H9 (cell line): ENCODE data around the gene DPF3. TPM values are rescaled to one million over a fixed set of nuclear protein-coding genes. Genes with fewer than 3 reads are reported as not detected.

ENCODE experiments used
- DNase-seq: peaks from one replicate; pipeline ENCODE4 v3.0.0-alpha.2; 2017
- H2AFZ ChIP-seq: one replicate; pipeline ENCODE4 v1.6.1; 2013; ENCODE audit warnings: mild to moderate bottlenecking, low read length, control low read depth, moderate library complexity
- H2AK5ac ChIP-seq: 2 replicates; pipeline ENCODE4 v1.6.1; 2013; ENCODE audit warnings: low read length, control low read depth, mixed read lengths; ENCODE audit not compliant: insufficient read length
- H2BK120ac ChIP-seq: one replicate; pipeline ENCODE4 v1.6.1; 2013; ENCODE audit warnings: low read depth, mild to moderate bottlenecking, low read length, control low read depth, inconsistent platforms; ENCODE audit not compliant: poor library complexity, severe bottlenecking
- H2BK12ac ChIP-seq: 2 replicates; pipeline ENCODE4 v1.6.1; 2013; ENCODE audit warnings: low read length, control low read depth, mixed read lengths, low read depth; ENCODE audit not compliant: insufficient read length
- H2BK15ac ChIP-seq: 2 replicates; pipeline ENCODE4 v1.6.1; 2013; ENCODE audit warnings: low read depth, low read length, control low read depth
- H2BK20ac ChIP-seq: one replicate; pipeline ENCODE4 v1.6.1; 2013; ENCODE audit warnings: low read depth, mild to moderate bottlenecking, low read length, control low read depth, inconsistent platforms; ENCODE audit not compliant: poor library complexity, severe bottlenecking
- H2BK5ac ChIP-seq: 2 replicates; pipeline ENCODE4 v1.6.1; 2013; ENCODE audit warnings: low read length, control low read depth, mixed read lengths; ENCODE audit not compliant: insufficient read length
- H3K14ac ChIP-seq: 2 replicates; pipeline ENCODE4 v1.6.1; 2013; ENCODE audit warnings: low read length, control low read depth; ENCODE audit not compliant: insufficient read depth
- H3K18ac ChIP-seq: 2 replicates; pipeline ENCODE4 v1.6.1; 2013; ENCODE audit warnings: low read depth, mild to moderate bottlenecking, mixed read lengths, low read length, control low read depth; ENCODE audit not compliant: insufficient read length
- H3K23ac ChIP-seq: 2 replicates; pipeline ENCODE4 v1.6.1; 2013; ENCODE audit warnings: low read length, control low read depth, mixed read lengths, low read depth; ENCODE audit not compliant: insufficient read length
- H3K23me2 ChIP-seq: 2 replicates; pipeline ENCODE4 v1.6.1; 2013; ENCODE audit warnings: low read depth, mild to moderate bottlenecking, mixed read lengths, low read length, control low read depth; ENCODE audit not compliant: insufficient read length, poor library complexity, severe bottlenecking
- H3K27ac ChIP-seq: 2 replicates; pipeline ENCODE4 v1.5.1; 2013; ENCODE audit warnings: low read length, control low read depth, mixed read lengths, low read depth; ENCODE audit not compliant: insufficient read length
- H3K27me3 ChIP-seq: 2 replicates; pipeline ENCODE4 v1.6.1; 2013; ENCODE audit warnings: low read length, control low read depth, inconsistent platforms; ENCODE audit not compliant: insufficient read depth
- H3K4ac ChIP-seq: 2 replicates; pipeline ENCODE4 v1.6.1; 2013; ENCODE audit warnings: low read depth, mild to moderate bottlenecking, control low read depth, inconsistent platforms, low read length, moderate library complexity
- H3K4me1 ChIP-seq: 2 replicates; pipeline ENCODE4 v1.6.1; 2013; ENCODE audit warnings: low read length, control low read depth, inconsistent platforms; ENCODE audit not compliant: insufficient read depth
- H3K4me2 ChIP-seq: 2 replicates; pipeline ENCODE4 v1.6.1; 2013; ENCODE audit warnings: low read length, control low read depth, mixed read lengths; ENCODE audit not compliant: insufficient read length, insufficient read depth
- H3K56ac ChIP-seq: 2 replicates; pipeline ENCODE4 v1.6.1; 2013; ENCODE audit warnings: low read depth, mild to moderate bottlenecking, mixed read lengths, low read length, control low read depth; ENCODE audit not compliant: insufficient read length
- H3K79me1 ChIP-seq: 2 replicates; pipeline ENCODE4 v1.6.1; 2013; ENCODE audit warnings: low read depth, mild to moderate bottlenecking, moderate library complexity, low read length, control low read depth, inconsistent platforms; ENCODE audit not compliant: insufficient read depth, poor library complexity, severe bottlenecking
- H3K79me2 ChIP-seq: 2 replicates; pipeline ENCODE4 v1.6.1; 2013; ENCODE audit warnings: low read length, control low read depth, inconsistent platforms; ENCODE audit not compliant: insufficient read depth
- H3K9ac ChIP-seq: 2 replicates; pipeline ENCODE4 v1.6.1; 2013; ENCODE audit warnings: low read length, control low read depth, mixed read lengths; ENCODE audit not compliant: insufficient read length; ENCODE audit errors: extremely low read depth
- H3K9me3 ChIP-seq: one replicate; pipeline ENCODE4 v1.6.1; 2013; ENCODE audit warnings: low read depth, low read length, inconsistent platforms; ENCODE audit not compliant: control insufficient read depth
- H3T11ph ChIP-seq: one replicate; pipeline ENCODE4 v1.6.1; 2013; ENCODE audit warnings: mild to moderate bottlenecking, low read length, control low read depth, inconsistent platforms
- H4K20me1 ChIP-seq: one replicate; pipeline ENCODE4 v1.6.1; 2013; ENCODE audit not compliant: control insufficient read depth, insufficient read length, insufficient read depth
- H4K5ac ChIP-seq: 2 replicates; pipeline ENCODE4 v1.6.1; 2013; ENCODE audit warnings: low read depth, mild to moderate bottlenecking, mixed read lengths, low read length, control low read depth; ENCODE audit not compliant: insufficient read length
- H4K8ac ChIP-seq: replicated peaks from 2 replicates; pipeline ENCODE4 v1.6.1; 2013; ENCODE audit warnings: low read length, control low read depth, mixed read lengths, low read depth; ENCODE audit not compliant: insufficient read length
- H4K91ac ChIP-seq: 2 replicates; pipeline ENCODE4 v1.6.1; 2013; ENCODE audit warnings: low read depth, mild to moderate bottlenecking, moderate library complexity, mixed read lengths, low read length, control low read depth; ENCODE audit not compliant: insufficient read length
- H3K27ac Mint-ChIP-seq, 3 experiments: 2 replicates in 2 of 3; 3 replicates in 1 of 3; pipeline ENCODE4 v1.8.0; 2020 to 2021; ENCODE audit warnings: mixed read lengths in 3 of 3, mild to moderate bottlenecking in 1 of 3, moderate library complexity in 1 of 3
- H3K27me3 Mint-ChIP-seq: 2 replicates; pipeline ENCODE4 v1.8.0; 2021; ENCODE audit warnings: low read depth, mild to moderate bottlenecking, moderate library complexity, mixed read lengths
- H3K36me3 Mint-ChIP-seq, 3 experiments: 2 replicates in 2 of 3; 3 replicates in 1 of 3; pipeline ENCODE4 v1.8.0; 2020 to 2021; ENCODE audit warnings: low read depth in 3 of 3, mixed read lengths in 3 of 3; ENCODE audit not compliant: insufficient read depth in 1 of 3
- H3K4me1 Mint-ChIP-seq, 2 experiments: 2 replicates each; pipeline ENCODE4 v1.8.0; 2020; ENCODE audit warnings: mixed read lengths in 2 of 2
- H3K4me3 Mint-ChIP-seq, 2 experiments: 2 replicates in 1 of 2; 3 replicates in 1 of 2; pipeline ENCODE4 v1.8.0; 2020 to 2021; ENCODE audit warnings: mild to moderate bottlenecking in 2 of 2, mixed read lengths in 2 of 2, moderate library complexity in 1 of 2
- H3K9me3 Mint-ChIP-seq, 2 experiments: 2 replicates in 1 of 2; 3 replicates in 1 of 2; pipeline ENCODE4 v1.8.0; 2020; ENCODE audit warnings: mild to moderate bottlenecking in 2 of 2, mixed read lengths in 2 of 2, moderate library complexity in 1 of 2
- CTCF ChIP-seq: fragments of 200-600 bp; sonication (generic); conservative IDR thresholded peaks from 3 replicates; pipeline ENCODE4 v1.8.0; 2021; ENCODE audit warnings: antibody characterized with exemption, mild to moderate bottlenecking
- WGBS: extraction: QIAGEN DNeasy Blood & Tissue Kit; methylation state at CpG from one replicate; pipeline ENCODE4 v1.1.7; 2013; ENCODE audit warnings: missing lambda C conversion rate, low lambda C conversion rate, mixed read lengths; ENCODE audit not compliant: insufficient read length; ENCODE audit errors: extremely low coverage; 5-methylcytosine and 5-hydroxymethylcytosine counted together
- total RNA-seq: library from RNA; stranded (reverse); gene quantifications from 2 replicates; pipeline ENCODE4 v1.2.1, GENCODE V29; 2021

DPF3 gene
- total RNA-seq, 1 experiment from 2014 or later, result not detected

DNA sequence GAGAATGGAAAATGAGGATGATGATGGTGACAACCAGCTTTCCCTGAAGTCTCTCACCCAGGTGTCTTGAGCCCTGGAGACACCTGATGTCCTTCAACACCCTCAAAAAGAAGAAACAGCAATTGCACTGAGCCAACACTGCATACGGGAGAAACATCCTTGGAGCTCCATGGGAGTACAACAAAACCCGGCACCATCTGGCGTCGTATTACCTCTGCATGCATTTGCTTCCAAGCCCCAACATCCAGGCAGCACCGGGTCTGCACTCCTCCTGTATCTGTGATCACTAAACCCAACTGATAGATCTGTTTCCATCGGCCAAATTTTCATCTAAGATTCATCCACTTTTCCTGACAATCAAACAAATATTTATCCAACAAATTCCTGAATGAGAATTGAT lies 249.9 kb downstream of the DPF3 start:
- 100% methylated on average over 1 of the region's 6 CpGs for WGBS
- TF ChIP-seq CTCF, result no peak
- Histone ChIP-seq H2AK5ac (no peak overlapping the region), H3K56ac (no peak overlapping the region), H2BK120ac (no peak overlapping the region), H3K18ac (no peak overlapping the region), H3K9me3 (no peaks in the 10 kb centered on the region), H4K91ac (no peak overlapping the region), H2BK20ac (no peak overlapping the region), H3K14ac (no peak overlapping the region), H3T11ph (no peak overlapping the region), H4K5ac (no peak overlapping the region), H3K79me2 (no peaks in the 10 kb centered on the region), H3K4me1 (no peaks in the 10 kb centered on the region), H2BK5ac (no peak overlapping the region), H3K4ac (no peak overlapping the region), H2AFZ (no peak overlapping the region), H3K9ac (no peak overlapping the region), H3K4me2 (no peak overlapping the region), H4K20me1 (no peaks in the 10 kb centered on the region), H3K79me1 (no peaks in the 10 kb centered on the region), H4K8ac (no peak overlapping the region), H2BK12ac (no peak overlapping the region), H3K27me3 (no peaks in the 10 kb centered on the region), H3K23me2 (no peaks in the 10 kb centered on the region), H3K23ac (no peak overlapping the region), H3K27ac (no peak overlapping the region), H2BK15ac (no peak overlapping the region)
- peaks cover 3 to 7% of the 10 kb centered on the region in 2 experiments; a peak in 3 of 5 replicates for H3K9me3 Mint-ChIP-seq
- peaks cover 6% of the 10 kb centered on the region; the same call in 1 of the 2 replicates for H3K27me3 Mint-ChIP-seq
- H3K36me3 Mint-ChIP-seq, result 0 out of 7 replicates have a peak, but pooled peaks cover 0 to 2% (median 0%) of the 10 kb centered on the region in 3 experiments
- no peak overlapping the region for H3K27ac Mint-ChIP-seq
- no peak overlapping the region for H3K4me3 Mint-ChIP-seq
- DNase-seq, result no peak
- H3K4me1 Mint-ChIP-seq, result peaks cover 7 to 8% of the 10 kb centered on the region in 2 experiments
